H1 (cell line): ENCODE results near the gene MGST1. TPM values are rescaled to one million over a fixed set of nuclear protein-coding genes. Genes with fewer than 3 reads are reported as not detected.

ENCODE experiments used
- CTCF ChIA-PET: fragments of 300-600 bp; sonication (Branson Sonifier 250); formaldehyde crosslinking; loops from one replicate; lab custom pipeline; 2021; ENCODE audit not compliant: partially characterized antibody; lab: Charles Lee
- POLR2A ChIA-PET: fragments of 300-600 bp; sonication (Branson Sonifier 250); formaldehyde crosslinking; loops from one replicate; lab custom pipeline; 2021; ENCODE audit warnings: inconsistent platforms; ENCODE audit not compliant: partially characterized antibody; lab: Charles Lee
- DNase-seq, 2 experiments: peaks; one replicate each; pipeline versions ENCODE4 v3.0.0 to v3.0.0-alpha.2; 2010 to 2022; ENCODE audit warnings: low spot score in 2 of 2, low read depth in 1 of 2, mixed read lengths in 1 of 2
- FAIRE-seq: peaks from 2 replicates; lab custom pipeline; 2011; peaks lifted over from hg19 to GRCh38; lab: Jason Lieb, UNC
- H2AFZ ChIP-seq: 2 replicates; pipeline ENCODE4 v1.8.1; 2012; ENCODE audit warnings: low read length, inconsistent platforms
- H2AK5ac ChIP-seq: 2 replicates; pipeline ENCODE4 v1.6.1; 2013; ENCODE audit warnings: low read depth, low read length
- H2BK120ac ChIP-seq: replicated peaks from 2 replicates; pipeline ENCODE3; 2013; ENCODE audit warnings: low read depth, low read length, inconsistent platforms
- H2BK12ac ChIP-seq: 2 replicates; pipeline ENCODE4 v1.6.1; 2013; ENCODE audit warnings: low read depth, low read length
- H2BK15ac ChIP-seq: 2 replicates; pipeline ENCODE4 v1.6.1; 2013; ENCODE audit warnings: low read length
- H2BK20ac ChIP-seq: 2 replicates; pipeline ENCODE4 v1.6.1; 2013; ENCODE audit warnings: low read length
- H2BK5ac ChIP-seq: 2 replicates; pipeline ENCODE4 v1.6.1; 2013; ENCODE audit warnings: low read depth, low read length
- H3K14ac ChIP-seq: 2 replicates; pipeline ENCODE4 v1.6.1; 2013; ENCODE audit warnings: inconsistent platforms; ENCODE audit not compliant: insufficient read length
- H3K18ac ChIP-seq: 2 replicates; pipeline ENCODE4 v1.6.1; 2013; ENCODE audit warnings: low read length; ENCODE audit errors: extremely low read depth
- H3K23ac ChIP-seq: 2 replicates; pipeline ENCODE4 v1.6.1; 2013; ENCODE audit warnings: inconsistent platforms; ENCODE audit not compliant: insufficient read length
- H3K23me2 ChIP-seq: 2 replicates; pipeline ENCODE4 v1.6.1; 2013; ENCODE audit warnings: low read depth, low read length
- H3K27ac ChIP-seq: 2 replicates; pipeline ENCODE4 v1.6.1; 2011; ENCODE audit warnings: low read depth, low read length, inconsistent platforms
- H3K27me3 ChIP-seq, 4 experiments: replicated peaks in 1 of 4; 1 replicate in 1 of 4; 2 replicates in 3 of 4; pipeline versions ENCODE4 v1.6.1 to v1.8.1; 2011 to 2013; ENCODE audit warnings: low read length in 3 of 4, mild to moderate bottlenecking in 3 of 4, inconsistent platforms in 2 of 4, mixed read lengths in 2 of 4, moderate library complexity in 1 of 4; ENCODE audit not compliant: control insufficient read depth in 3 of 4, insufficient read depth in 3 of 4; ENCODE audit errors: extremely low read depth in 1 of 4
- H3K36me3 ChIP-seq, 4 experiments: 2 replicates each; pipeline versions ENCODE4 v1.6.1 to v1.8.1; 2011 to 2013; ENCODE audit warnings: mild to moderate bottlenecking in 4 of 4, low read length in 3 of 4, moderate library complexity in 2 of 4, control low read depth in 1 of 4, inconsistent platforms in 1 of 4; ENCODE audit not compliant: insufficient read depth in 4 of 4, control insufficient read depth in 2 of 4
- H3K4ac ChIP-seq: replicated peaks from 2 replicates; pipeline ENCODE3; 2013; ENCODE audit warnings: low read length, low read depth, mixed read lengths, inconsistent platforms; ENCODE audit not compliant: insufficient read length
- H3K4me1 ChIP-seq, 4 experiments: replicated peaks in 1 of 4; 1 replicate in 1 of 4; 2 replicates in 3 of 4; pipeline versions ENCODE4 v1.6.1 to v1.8.1; 2011 to 2013; ENCODE audit warnings: low read length in 3 of 4, inconsistent platforms in 2 of 4, mixed read lengths in 1 of 4; ENCODE audit not compliant: insufficient read depth in 4 of 4, control insufficient read depth in 3 of 4
- H3K4me2 ChIP-seq, 2 experiments: 2 replicates each; pipeline versions ENCODE4 v1.6.1 to v1.8.1; 2011 to 2013; ENCODE audit warnings: low read depth in 2 of 2, low read length in 2 of 2, control low read depth in 1 of 2, inconsistent platforms in 1 of 2, mild to moderate bottlenecking in 1 of 2; ENCODE audit not compliant: insufficient read depth in 1 of 2
- H3K4me3 ChIP-seq, 4 experiments: fragments of 200-600, 300-600 bp in 1 of 4; sonication (generic), shearing (Covaris generic), sonication (Bioruptor Twin) in 1 of 4; 2 replicates each; pipeline versions ENCODE4 v1.5.1 to v1.8.1; 2011 to 2016; ENCODE audit warnings: low read length in 4 of 4, low read depth in 3 of 4, control low read depth in 2 of 4, inconsistent platforms in 2 of 4, mild to moderate bottlenecking in 2 of 4, mixed read lengths in 1 of 4, moderate library complexity in 1 of 4; ENCODE audit not compliant: insufficient read depth in 2 of 4; ENCODE audit errors: extremely low read depth in 1 of 4
- H3K56ac ChIP-seq: replicated peaks from 2 replicates; pipeline ENCODE3; 2013; ENCODE audit warnings: low read depth, mild to moderate bottlenecking, mixed read lengths, low read length, inconsistent platforms; ENCODE audit not compliant: insufficient read length
- H3K79me1 ChIP-seq: 2 replicates; pipeline ENCODE4 v1.6.1; 2013; ENCODE audit warnings: low read depth, low read length, control low read depth
- H3K79me2 ChIP-seq, 2 experiments: 2 replicates each; pipeline versions ENCODE4 v1.6.1 to v1.8.1; 2012 to 2013; ENCODE audit warnings: low read length in 2 of 2, mild to moderate bottlenecking in 2 of 2, inconsistent platforms in 1 of 2; ENCODE audit not compliant: insufficient read depth in 2 of 2, control insufficient read depth in 1 of 2
- H3K9ac ChIP-seq, 4 experiments: replicated peaks in 1 of 4; 1 replicate in 1 of 4; 2 replicates in 3 of 4; pipeline versions ENCODE4 v1.6.1 to v1.8.1; 2011 to 2013; ENCODE audit warnings: low read depth in 3 of 4, low read length in 3 of 4, control low read depth in 2 of 4, mild to moderate bottlenecking in 2 of 4, moderate library complexity in 2 of 4, inconsistent platforms in 1 of 4; ENCODE audit errors: extremely low read depth in 1 of 4
- H3K9me3 ChIP-seq, 2 experiments: 2 replicates each; pipeline versions ENCODE4 v1.6.1 to v1.8.1; 2012 to 2013; ENCODE audit warnings: mild to moderate bottlenecking in 2 of 2, moderate library complexity in 2 of 2, control low read depth in 1 of 2, inconsistent platforms in 1 of 2, low read depth in 1 of 2, low read length in 1 of 2, mixed read lengths in 1 of 2; ENCODE audit not compliant: insufficient read depth in 2 of 2
- H4K20me1 ChIP-seq, 2 experiments: replicated peaks in 1 of 2; 2 replicates each; pipeline versions ENCODE3 to v1.8.1; 2011 to 2013; ENCODE audit warnings: inconsistent platforms in 2 of 2, low read length in 2 of 2, mild to moderate bottlenecking in 1 of 2; ENCODE audit not compliant: insufficient read depth in 2 of 2, control insufficient read depth in 1 of 2
- H4K5ac ChIP-seq: 2 replicates; pipeline ENCODE4 v1.6.1; 2013; ENCODE audit warnings: low read length, low read depth, mixed read lengths, inconsistent platforms; ENCODE audit not compliant: insufficient read length
- H4K8ac ChIP-seq: 2 replicates; pipeline ENCODE4 v1.8.0; 2013; ENCODE audit warnings: mild to moderate bottlenecking, moderate library complexity, low read length, inconsistent platforms; ENCODE audit not compliant: insufficient read depth; ENCODE audit errors: extremely low read depth
- H4K91ac ChIP-seq: replicated peaks from 2 replicates; pipeline ENCODE3; 2013; ENCODE audit warnings: low read length, mixed read lengths, inconsistent platforms; ENCODE audit not compliant: insufficient read length
- BACH1 ChIP-seq: IDR thresholded peaks from 2 replicates; pipeline ENCODE4 v1.6.1; 2012; ENCODE audit warnings: low read length, improper control_type of control experiment
- SP2 ChIP-seq: IDR thresholded peaks from 2 replicates; pipeline ENCODE4 v1.6.1; 2012; ENCODE audit warnings: mild to moderate bottlenecking, low read length, inconsistent platforms
- WGBS, 2 experiments: shearing (Covaris generic) in 1 of 2; methylation state at CpG; one replicate each; pipeline versions ENCODE4 v1.1.6 to v1.1.7; 2013 to 2015; ENCODE audit warnings: low lambda C conversion rate in 2 of 2, mixed read lengths in 2 of 2, inconsistent platforms in 1 of 2, low coverage in 1 of 2, missing lambda C conversion rate in 1 of 2; ENCODE audit not compliant: insufficient replicate concordance in 2 of 2, insufficient coverage in 1 of 2, insufficient read length in 1 of 2; ENCODE audit errors: extremely low coverage in 1 of 2, missing lambda C conversion rate in 1 of 2; 5-methylcytosine and 5-hydroxymethylcytosine counted together
- polyA plus RNA-seq, 7 experiments: library from polyadenylated mRNA; depleted of rRNA in 3 of 7; stranded (reverse) in 5 of 7; unstranded in 2 of 7; fragments of >200 nt in 5 of 7; fragments of 200-250 nt in 2 of 7; gene quantifications; 1 replicate in 5 of 7; 2 replicates in 1 of 7; 4 replicates in 1 of 7; pipeline versions ENCODE4 v1.2.1 to v1.2.3, GENCODE V29; 2011 to 2013; ENCODE audit warnings: missing spikeins in 2 of 7, mixed read lengths in 2 of 7
- total RNA-seq: library from RNA; stranded (reverse); fragmentation: NEBNext Ultra II Directional; extraction: Animal tissue kit (Norgen Biotek cat#: 25700); gene quantifications from 2 replicates; pipeline ENCODE4 v1.2.1, GENCODE V29; 2021

MGST1 gene
- total and polyA plus RNA-seq, 2 of the 8 experiments (the other 6 are each of a cell fraction or from before 2014, with no cell fraction given) = 442 to 478 TPM

DNA sequence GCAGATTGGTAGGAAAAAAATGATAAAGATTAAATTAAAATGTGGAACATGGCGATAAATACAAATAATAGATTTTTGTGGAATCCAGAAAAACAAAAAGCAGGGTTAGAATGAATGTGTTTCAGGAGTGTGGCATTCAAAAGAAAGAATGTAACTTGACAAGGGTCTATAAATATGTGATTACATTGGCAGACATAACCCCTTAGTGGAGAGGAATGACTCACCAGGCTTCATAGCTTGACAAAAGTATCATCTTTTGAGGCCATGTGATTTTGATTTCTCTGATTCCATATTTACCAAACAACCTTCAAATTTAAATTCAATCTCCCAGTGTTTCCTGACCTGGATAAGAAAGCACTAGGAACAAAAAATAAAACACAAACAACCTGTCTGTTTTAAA, 24.4 kb upstream of the MGST1 start:
- Histone ChIP-seq H4K20me1 (no peaks in the 10 kb centered on the region), H2BK15ac (no peak overlapping the region), H4K8ac (no peak overlapping the region), H4K91ac (no peak overlapping the region), H3K4me2 (no peak overlapping the region), H2BK12ac (no peak overlapping the region), H3K56ac (no peak overlapping the region), H3K79me2 (no peaks in the 10 kb centered on the region), H2AFZ (no peak overlapping the region), H3K36me3 (no peaks in the 10 kb centered on the region), H3K18ac (no peak overlapping the region), H3K14ac (no peak overlapping the region), H3K79me1 (no peaks in the 10 kb centered on the region), H2BK20ac (no peak overlapping the region), H3K27ac (no peak overlapping the region), H3K9ac (no peak overlapping the region), H2AK5ac (no peak overlapping the region), H2BK5ac (no peak overlapping the region), H3K23ac (no peak overlapping the region), H3K4ac (no peak overlapping the region), H3K27me3 (no peaks in the 10 kb centered on the region), H4K5ac (no peak overlapping the region), H3K4me1 (peaks cover 0 to 3% (median 3%) of the 10 kb centered on the region in 4 experiments; a peak in 1 of 7 replicates), H2BK120ac (no peak overlapping the region), H3K4me3 (no peak overlapping the region), H3K23me2 (no peaks in the 10 kb centered on the region), H3K9me3 (peaks cover 0 to 3% of the 10 kb centered on the region in 2 experiments; a peak in 1 of 4 replicates)
- CTCF ChIA-PET = interaction anchor here (1.2 kb wide), 1 partner anchor 20 kb away, joined by 4 read pairs; no protein-coding TSS in a partner anchor
- 94 to 100% methylated on average over 1 of the region's 1 CpG for WGBS, 2 experiments
- FAIRE-seq = no peak
- no peak for DNase-seq
- POLR2A ChIA-PET = interaction anchor here (1.0 kb wide), 1 partner anchor 38 kb away, joined by 3 read pairs; no protein-coding TSS in a partner anchor
- TF ChIP-seq SP2 (no peak), BACH1 (no peak)
